ENCODE measurements around the gene NLGN2.
A peak's percentile ranks its signal among the peaks of the same experiment; 100 is the strongest.

Gene NLGN2

DNA sequence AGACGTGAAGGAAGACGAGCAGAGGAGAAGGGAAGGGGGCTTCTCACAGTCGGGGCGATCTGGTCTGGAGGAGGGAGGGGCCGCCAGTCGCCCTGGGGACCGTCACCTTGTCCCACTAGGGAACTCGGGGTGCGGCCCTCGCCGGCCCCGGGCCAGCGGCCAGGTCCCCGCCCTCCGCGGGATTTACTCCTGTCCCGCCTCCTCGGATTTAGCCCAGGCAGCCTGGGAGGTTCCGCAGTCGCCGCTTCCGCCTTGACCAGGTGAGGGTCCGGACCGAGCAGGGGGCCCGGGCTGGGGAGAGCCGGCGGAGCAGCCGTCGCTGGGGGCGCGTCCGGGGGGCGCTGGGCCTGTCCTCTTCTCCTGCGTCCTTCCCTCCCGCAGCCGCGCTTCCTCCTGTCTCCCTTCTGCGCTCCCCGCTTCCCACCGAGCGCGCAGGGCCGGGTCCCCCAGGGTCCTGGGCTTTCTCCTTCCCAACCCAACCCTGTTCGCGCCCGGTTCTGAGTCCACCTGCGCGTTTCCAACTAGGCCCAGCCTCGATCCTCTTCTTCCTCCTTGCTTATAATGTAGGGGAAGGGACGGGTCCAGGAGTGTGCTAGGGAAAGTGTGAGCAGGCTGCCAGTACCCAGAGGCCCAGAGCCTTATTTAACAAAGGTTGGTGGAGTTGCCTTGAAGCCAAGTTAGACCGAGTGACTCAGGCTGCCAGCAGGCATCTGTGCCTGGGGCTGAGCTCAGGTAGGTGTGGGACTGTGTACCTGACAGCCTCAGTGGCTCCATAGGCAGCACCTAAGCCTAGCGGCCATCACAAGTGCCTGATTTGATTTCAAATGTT is 26.6 kb upstream of the NLGN2 start, which contains the start of gene TNK1:
TNK1 (plus strand) TSS at position 235 of the 829 bp plus-strand sequence. CDS start 1,838 bp downstream, outside the sequence.
- Histone ChIP-seq H3K9ac (ENCODE audit: low read length) (peak within 1 kb of the TSS; percentile 13), H3K27ac (ENCODE audit: low read depth, low read length) (peak within 1 kb of the TSS; percentile 12), H3K27me3 (ENCODE audit: control insufficient read depth, insufficient read depth, low read length) (no peaks in the 10 kb centered on the region), H3K36me3 (ENCODE audit: control insufficient read depth, insufficient read depth, low read length) (no peaks in the 10 kb centered on the region), H3K4me1 (ENCODE audit: control insufficient read depth, insufficient read depth, low read length) (peaks cover 13% of the 10 kb centered on the region), H3K4me3 (ENCODE audit: low read length) (peak within 1 kb of the TSS; percentile 75)

DNA sequence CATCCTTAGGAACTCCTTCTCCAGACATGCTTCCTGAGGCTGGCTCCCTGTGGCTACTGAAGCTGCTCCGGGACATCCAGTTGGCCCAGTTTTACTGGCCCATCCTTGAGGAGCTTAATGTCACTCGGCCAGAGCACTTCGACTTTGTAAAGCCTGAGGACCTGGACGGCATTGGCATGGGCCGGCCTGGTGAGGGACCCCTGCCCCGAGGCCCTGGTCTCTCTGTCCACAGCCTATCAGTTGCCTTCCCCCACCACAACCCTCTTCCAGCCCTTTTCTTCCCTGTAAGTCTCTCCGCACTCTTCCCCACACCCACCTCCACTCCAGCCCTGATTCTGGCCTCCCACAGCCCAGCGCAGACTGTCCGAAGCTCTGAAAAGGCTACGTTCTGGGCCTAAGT is 24.7 kb upstream of the NLGN2 start:
- Histone ChIP-seq H3K4me1 (ENCODE audit: control insufficient read depth, insufficient read depth, low read length) (peaks cover 13% of the 10 kb centered on the region), H3K27ac (ENCODE audit: low read depth, low read length) (no peak overlapping the region), H3K9ac (ENCODE audit: low read length) (no peak overlapping the region), H3K4me3 (ENCODE audit: low read length) (no peak overlapping the region), H3K27me3 (ENCODE audit: control insufficient read depth, insufficient read depth, low read length) (no peaks in the 10 kb centered on the region), H3K36me3 (ENCODE audit: control insufficient read depth, insufficient read depth, low read length) (no peaks in the 10 kb centered on the region)

DNA sequence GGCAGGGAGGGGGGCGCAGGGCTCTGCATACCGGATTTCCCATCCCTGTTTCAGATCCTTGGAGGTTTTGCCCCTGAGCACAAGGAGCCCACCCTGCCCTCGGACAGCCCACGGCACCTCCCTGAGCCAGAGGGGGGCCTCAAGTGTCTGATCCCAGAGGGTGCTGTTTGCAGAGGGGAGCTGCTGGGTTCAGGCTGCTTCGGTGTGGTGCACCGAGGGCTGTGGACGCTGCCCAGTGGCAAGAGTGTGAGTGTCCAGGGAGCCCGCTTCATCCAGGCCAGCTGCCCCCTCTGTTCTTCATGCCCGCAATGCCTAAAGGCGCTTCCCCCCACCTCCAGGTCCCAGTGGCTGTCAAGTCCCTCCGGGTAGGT is 24.3 kb upstream of the NLGN2 start:
- peak overlapping the region; percentile 49 for H3K4me3 ChIP-seq (ENCODE audit: low read length)
- H3K9ac ChIP-seq (ENCODE audit: low read length), result no peak overlapping the region
- H3K27me3 ChIP-seq (ENCODE audit: control insufficient read depth, insufficient read depth, low read length), result no peaks in the 10 kb centered on the region

DNA sequence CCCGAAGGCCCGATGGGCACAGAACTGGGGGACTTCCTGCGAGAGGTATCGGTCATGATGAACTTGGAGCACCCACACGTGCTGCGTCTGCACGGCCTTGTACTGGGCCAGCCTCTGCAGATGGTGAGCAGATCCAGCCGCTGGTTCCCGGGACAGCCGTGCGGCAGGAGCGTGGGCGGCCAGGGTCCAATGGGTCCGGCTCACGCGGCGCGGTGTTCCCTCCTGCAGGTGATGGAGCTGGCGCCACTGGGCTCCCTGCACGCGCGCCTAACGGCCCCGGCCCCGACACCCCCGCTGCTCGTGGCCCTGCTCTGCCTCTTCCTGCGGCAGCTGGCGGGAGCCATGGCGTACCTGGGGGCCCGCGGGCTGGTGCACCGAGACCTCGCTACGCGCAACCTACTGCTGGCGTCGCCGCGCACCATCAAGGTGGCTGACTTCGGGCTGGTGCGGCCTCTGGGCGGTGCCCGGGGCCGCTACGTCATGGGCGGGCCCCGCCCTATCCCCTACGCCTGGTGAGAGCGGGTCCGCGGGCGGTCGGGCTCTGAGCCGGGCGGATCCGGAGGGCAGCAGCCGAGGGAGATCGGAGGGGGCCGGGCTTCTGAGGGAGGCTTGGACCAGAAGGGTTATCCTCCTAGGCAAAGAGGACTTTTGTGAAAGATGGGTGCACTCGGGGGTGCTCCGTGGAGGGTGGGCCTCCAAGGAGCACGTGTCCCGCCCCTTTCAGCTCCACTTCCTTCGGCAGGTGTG is 23.7 kb upstream of the NLGN2 start:
- no peak overlapping the region for H3K27ac ChIP-seq (ENCODE audit: low read depth, low read length)
- H3K4me3 ChIP-seq (ENCODE audit: low read length), result peak overlapping the region; percentile 49
- peaks cover under 1% of the 10 kb centered on the region for H3K36me3 ChIP-seq (ENCODE audit: control insufficient read depth, insufficient read depth, low read length)
- no peaks in the 10 kb centered on the region for H3K27me3 ChIP-seq (ENCODE audit: control insufficient read depth, insufficient read depth, low read length)
- no peak overlapping the region for H3K9ac ChIP-seq (ENCODE audit: low read length)
- H3K4me1 ChIP-seq (ENCODE audit: control insufficient read depth, insufficient read depth, low read length), result peaks cover 13% of the 10 kb centered on the region

More for the DNA sequence above, 24.3 kb upstream of the NLGN2 start:
- no peak overlapping the region for H3K27ac ChIP-seq (ENCODE audit: low read depth, low read length)
- peaks cover 13% of the 10 kb centered on the region for H3K4me1 ChIP-seq (ENCODE audit: control insufficient read depth, insufficient read depth, low read length)
- no peaks in the 10 kb centered on the region for H3K36me3 ChIP-seq (ENCODE audit: control insufficient read depth, insufficient read depth, low read length)

DNA sequence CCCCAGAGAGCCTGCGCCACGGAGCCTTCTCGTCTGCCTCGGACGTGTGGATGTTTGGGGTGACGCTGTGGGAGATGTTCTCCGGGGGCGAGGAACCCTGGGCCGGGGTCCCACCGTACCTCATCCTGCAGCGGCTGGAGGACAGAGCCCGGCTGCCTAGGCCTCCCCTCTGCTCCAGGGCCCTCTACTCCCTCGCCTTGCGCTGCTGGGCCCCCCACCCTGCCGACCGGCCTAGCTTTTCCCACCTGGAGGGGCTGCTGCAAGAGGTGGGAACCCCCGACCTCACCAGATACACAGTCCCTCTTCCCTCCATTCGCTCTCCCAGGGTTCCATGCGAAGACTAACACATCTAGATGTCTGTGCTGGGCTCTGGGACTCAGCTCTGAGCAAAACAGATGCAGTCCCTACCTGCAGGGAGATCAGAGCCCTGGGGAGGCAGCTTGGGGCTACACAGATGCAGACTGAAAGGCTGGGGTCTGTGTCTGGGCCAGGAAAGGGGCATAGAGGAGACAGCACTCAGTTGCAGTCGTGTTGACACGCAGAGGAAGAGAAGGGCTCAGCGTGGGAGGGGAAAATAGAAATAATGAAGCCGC is 23.1 kb upstream of the NLGN2 start:
- H3K9ac ChIP-seq (ENCODE audit: low read length), result no peak overlapping the region
- H3K4me1 ChIP-seq (ENCODE audit: control insufficient read depth, insufficient read depth, low read length), result peaks cover 13% of the 10 kb centered on the region
- H3K36me3 ChIP-seq (ENCODE audit: control insufficient read depth, insufficient read depth, low read length), result peaks cover 5% of the 10 kb centered on the region
- no peak overlapping the region for H3K27ac ChIP-seq (ENCODE audit: low read depth, low read length)
- H3K4me3 ChIP-seq (ENCODE audit: low read length), result peak overlapping the region; percentile 49
- H3K27me3 ChIP-seq (ENCODE audit: control insufficient read depth, insufficient read depth, low read length), result no peaks in the 10 kb centered on the region

DNA sequence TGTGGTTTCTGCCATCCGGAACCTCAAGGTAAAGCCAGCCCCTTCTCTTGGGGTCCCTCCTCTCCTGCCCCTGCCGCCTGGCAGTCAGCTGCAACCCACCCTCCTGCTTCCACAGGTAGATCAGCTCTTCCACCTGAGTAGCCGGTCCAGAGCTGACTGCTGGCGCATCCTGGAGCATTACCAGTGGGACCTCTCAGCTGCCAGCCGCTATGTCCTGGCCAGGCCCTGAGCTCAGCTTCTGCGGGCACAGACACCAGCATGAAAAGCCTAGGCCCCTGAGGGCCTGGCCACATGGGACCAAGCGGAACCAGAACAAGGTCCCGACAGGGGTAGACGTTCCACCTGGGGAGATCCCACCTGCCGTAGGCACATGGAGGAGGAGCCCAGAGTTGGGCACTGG is 18.8 kb upstream of the NLGN2 start:
- Histone ChIP-seq H3K4me1 (ENCODE audit: control insufficient read depth, insufficient read depth, low read length) (peaks cover under 1% of the 10 kb centered on the region), H3K4me3 (ENCODE audit: low read length) (no peak overlapping the region), H3K27me3 (ENCODE audit: control insufficient read depth, insufficient read depth, low read length) (no peaks in the 10 kb centered on the region), H3K36me3 (ENCODE audit: control insufficient read depth, insufficient read depth, low read length) (peaks cover 10% of the 10 kb centered on the region), H3K27ac (ENCODE audit: low read depth, low read length) (no peak overlapping the region), H3K9ac (ENCODE audit: low read length) (no peak overlapping the region)

DNA sequence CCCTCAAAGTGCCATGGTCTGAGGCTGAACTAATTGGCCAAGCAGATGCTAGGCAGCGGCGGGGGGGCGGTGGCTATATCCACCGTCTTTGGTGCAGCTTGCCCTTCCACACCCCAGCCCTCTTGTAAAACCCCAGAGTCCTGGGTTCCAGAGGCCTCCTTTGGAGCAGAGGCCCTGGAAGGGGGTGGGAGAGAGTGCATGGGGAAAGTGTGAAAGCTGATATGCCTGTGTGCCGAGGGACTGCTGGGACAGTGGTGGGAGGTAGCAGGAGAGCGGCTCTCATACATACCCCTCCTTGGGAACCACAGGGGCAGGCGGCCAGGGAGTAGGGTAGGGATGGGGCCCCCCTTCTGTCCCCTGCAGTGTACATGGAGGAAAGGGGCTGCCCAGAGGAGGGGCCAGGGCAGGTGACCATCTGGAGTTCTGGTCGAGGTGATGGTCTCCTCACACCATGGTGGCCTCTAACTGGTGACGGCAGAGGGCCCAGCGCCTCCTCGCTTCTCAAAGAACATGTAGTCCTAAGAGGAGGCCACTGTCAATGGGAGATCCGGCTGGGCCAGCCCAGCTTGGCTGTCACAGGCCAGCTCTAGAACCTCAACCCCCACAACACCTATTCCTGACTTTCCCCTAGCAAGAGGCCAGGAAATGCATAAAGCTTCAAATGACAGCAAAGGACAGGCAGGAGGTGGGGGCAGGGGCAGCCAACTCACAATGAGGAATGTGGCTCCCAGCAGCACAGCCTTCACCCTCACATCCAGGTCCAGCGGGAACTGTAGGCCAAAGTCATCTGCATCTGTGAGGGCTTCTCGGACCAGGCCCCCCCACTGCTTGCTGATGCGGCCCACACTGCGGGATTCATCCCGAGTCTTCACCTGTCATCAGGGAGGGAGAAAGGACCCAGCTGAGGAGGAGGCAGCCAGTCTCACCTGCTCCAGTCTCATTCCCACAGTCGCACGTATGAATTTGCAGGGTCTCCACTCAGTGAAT is 17.4 kb upstream of the NLGN2 start:
- H3K4me3 ChIP-seq (ENCODE audit: low read length), result no peak overlapping the region
- H3K36me3 ChIP-seq (ENCODE audit: control insufficient read depth, insufficient read depth, low read length), result peaks cover 10% of the 10 kb centered on the region
- H3K27me3 ChIP-seq (ENCODE audit: control insufficient read depth, insufficient read depth, low read length), result no peaks in the 10 kb centered on the region
- no peak overlapping the region for H3K9ac ChIP-seq (ENCODE audit: low read length)
- H3K27ac ChIP-seq (ENCODE audit: low read depth, low read length), result no peak overlapping the region
- H3K4me1 ChIP-seq (ENCODE audit: control insufficient read depth, insufficient read depth, low read length), result no peaks in the 10 kb centered on the region

DNA sequence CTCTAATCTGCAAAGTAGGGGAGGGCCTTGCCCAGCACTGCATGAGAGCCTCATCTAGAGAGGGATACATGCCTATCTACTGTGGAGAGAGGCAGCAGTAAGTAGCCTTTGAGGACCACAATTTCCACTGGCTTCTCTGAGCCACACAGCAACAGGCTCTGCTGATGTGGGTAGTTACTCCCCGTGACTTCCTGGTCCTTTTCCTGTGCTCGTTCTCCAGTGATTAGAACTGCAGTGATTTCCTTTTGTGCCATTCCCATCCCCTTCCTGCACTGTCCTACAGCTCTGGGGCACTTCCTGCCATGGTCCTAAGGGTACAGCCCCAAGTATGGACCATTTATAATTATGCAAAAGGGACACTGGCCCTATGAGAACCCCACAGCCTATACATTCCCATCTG is 16.3 kb upstream of the NLGN2 start:
- Histone ChIP-seq H3K4me1 (ENCODE audit: control insufficient read depth, insufficient read depth, low read length) (no peaks in the 10 kb centered on the region), H3K27ac (ENCODE audit: low read depth, low read length) (no peak overlapping the region), H3K9ac (ENCODE audit: low read length) (no peak overlapping the region), H3K4me3 (ENCODE audit: low read length) (no peak overlapping the region), H3K27me3 (ENCODE audit: control insufficient read depth, insufficient read depth, low read length) (no peaks in the 10 kb centered on the region), H3K36me3 (ENCODE audit: control insufficient read depth, insufficient read depth, low read length) (peaks cover 10% of the 10 kb centered on the region)

DNA sequence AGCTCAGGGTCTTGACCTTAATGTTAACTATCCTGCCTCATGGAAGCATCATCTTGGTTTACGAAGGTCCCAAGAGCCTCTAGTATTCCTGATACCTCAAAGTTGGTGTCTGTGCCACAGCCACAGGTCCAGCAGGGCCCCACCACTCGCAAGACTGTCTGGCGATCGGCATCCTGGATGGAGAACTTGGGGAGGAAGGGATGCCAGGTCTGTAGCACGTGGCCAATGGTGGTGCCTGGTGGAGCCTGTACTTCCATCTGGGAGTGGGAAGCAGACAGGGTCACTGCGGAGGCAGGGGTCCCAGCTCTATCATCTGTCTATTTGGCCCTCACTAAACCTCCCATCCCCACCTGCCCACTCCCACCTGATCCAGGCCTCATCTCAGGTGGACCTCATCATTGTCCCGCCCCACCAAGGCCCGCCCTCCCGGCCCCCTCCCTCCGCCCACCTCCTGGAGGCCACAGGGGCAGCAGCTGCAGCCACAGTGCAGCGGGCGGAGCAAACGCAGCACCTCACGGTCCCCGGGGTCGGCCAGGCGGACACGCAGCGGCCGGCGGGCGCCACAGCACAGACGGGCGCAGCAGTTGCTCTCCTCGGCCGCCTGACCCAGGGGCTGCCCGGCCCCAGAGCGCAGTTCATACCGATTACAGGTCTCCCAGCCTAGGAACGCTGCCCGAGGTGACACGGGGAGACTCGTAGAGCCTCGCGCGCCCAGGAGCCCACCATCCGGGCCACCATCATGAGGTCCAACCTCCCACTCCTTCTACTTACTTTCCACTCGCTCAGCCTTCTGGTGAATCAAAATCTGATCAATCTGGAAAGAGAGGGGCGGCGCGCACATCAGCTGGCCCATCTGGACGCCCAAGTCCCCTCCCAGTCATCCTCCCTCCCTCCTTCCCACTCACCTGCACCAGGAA is 14.7 kb upstream of the NLGN2 start:
- Histone ChIP-seq H3K4me1 (ENCODE audit: control insufficient read depth, insufficient read depth, low read length) (no peaks in the 10 kb centered on the region), H3K27me3 (ENCODE audit: control insufficient read depth, insufficient read depth, low read length) (no peaks in the 10 kb centered on the region), H3K9ac (ENCODE audit: low read length) (no peak overlapping the region), H3K36me3 (ENCODE audit: control insufficient read depth, insufficient read depth, low read length) (peaks cover 10% of the 10 kb centered on the region), H3K27ac (ENCODE audit: low read depth, low read length) (no peak overlapping the region), H3K4me3 (ENCODE audit: low read length) (peak overlapping the region; percentile 83)

DNA sequence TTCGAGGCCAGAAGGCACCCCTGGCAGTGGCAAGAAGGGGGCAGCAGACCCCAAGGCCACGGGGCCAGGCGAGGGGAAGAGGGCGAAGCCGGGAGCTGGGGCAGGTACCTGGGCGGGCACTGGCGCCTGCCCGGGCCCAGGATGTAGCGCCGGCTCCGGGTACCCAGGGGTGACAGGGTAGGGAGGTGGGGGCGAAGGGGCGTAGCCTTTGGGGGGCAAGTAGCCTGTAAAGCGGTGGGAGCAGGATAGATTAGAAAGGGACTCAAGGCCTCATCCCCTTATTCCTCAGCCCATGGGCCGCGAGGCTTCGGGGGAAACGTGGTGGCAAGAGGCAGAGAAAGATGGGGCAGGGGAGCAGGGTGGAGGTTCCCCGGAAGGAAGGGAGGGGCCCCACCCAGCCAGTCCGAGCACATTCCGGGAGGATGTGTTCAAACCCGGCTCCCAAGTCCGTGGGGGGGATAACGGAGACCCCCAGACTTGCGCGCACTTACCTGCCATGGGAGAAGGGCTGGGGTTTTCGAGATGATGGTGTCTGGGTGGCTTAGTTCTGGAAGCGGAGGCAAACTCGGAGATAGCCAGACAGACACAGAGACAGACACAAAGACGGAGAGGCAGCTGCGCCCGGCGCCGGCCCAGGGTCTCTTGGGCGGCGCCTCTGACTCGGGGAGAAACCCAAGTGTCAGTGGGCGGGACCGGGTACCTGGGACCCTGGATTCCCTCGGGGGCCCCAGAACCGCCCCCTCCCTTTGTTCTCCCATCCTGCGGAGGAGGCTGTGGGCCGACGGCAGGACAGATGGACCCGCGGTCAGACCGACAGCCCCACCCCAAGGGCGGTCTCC is 13.8 kb upstream of the NLGN2 start:
- Histone ChIP-seq H3K36me3 (ENCODE audit: control insufficient read depth, insufficient read depth, low read length) (peaks cover 10% of the 10 kb centered on the region), H3K9ac (ENCODE audit: low read length) (peak overlapping the region; percentile 54), H3K4me3 (ENCODE audit: low read length) (peak overlapping the region; percentile 83), H3K27ac (ENCODE audit: low read depth, low read length) (peak overlapping the region; percentile 86), H3K4me1 (ENCODE audit: control insufficient read depth, insufficient read depth, low read length) (no peaks in the 10 kb centered on the region), H3K27me3 (ENCODE audit: control insufficient read depth, insufficient read depth, low read length) (no peaks in the 10 kb centered on the region)
